Dermis microvascular lymphatic vessel endothelial cell (primary cell): ENCODE data around the gene KCNH5. TPM values are rescaled to one million over a fixed set of nuclear protein-coding genes. Genes with fewer than 3 reads are reported as not detected.

Experiments
- DNase-seq, 2 donors: peaks; one replicate each; pipeline versions ENCODE4 v3.0.0 to v3.0.0-alpha.2; 2010; ENCODE audit warnings: low read depth in 2 of 2
- total RNA-seq: library from RNA; depleted of rRNA; stranded (reverse); fragments of >200 nt; gene quantifications from 2 replicates; pipeline ENCODE4 v1.2.1, GENCODE V29; 2014

Gene KCNH5
- total RNA-seq, 1 donor from 2014 or later: not detected

- DNase-seq: no peak
Measured at GRCh38 chr14:62684376-62684775, 360.9 kb downstream of the KCNH5 start.

- DNase-seq: no peak
Measured at GRCh38 chr14:62682208-62682607, 363.1 kb downstream of the KCNH5 start.

GRCh38 chr14:62674563-62675237, 370.6 kb downstream of the KCNH5 start:
- DNase-seq: no peak

GRCh38 chr14:62673014-62673755, 372.1 kb downstream of the KCNH5 start:
- DNase-seq: no peak

GRCh38 chr14:62670526-62670925, 374.7 kb downstream of the KCNH5 start:
- DNase-seq: no peak

- peak in 1 of 2 donors; percentile 0 for DNase-seq
Measured at GRCh38 chr14:62667421-62667914, 377.8 kb downstream of the KCNH5 start.

- DNase-seq: no peak
Measured at GRCh38 chr14:62665286-62665685, 380.0 kb downstream of the KCNH5 start.

GRCh38 chr14:62663456-62663821, 381.8 kb downstream of the KCNH5 start:
- DNase-seq: no peak

- DNase-seq: no peak
Measured at GRCh38 chr14:62662811-62663455, 382.3 kb downstream of the KCNH5 start.

- no peak for DNase-seq
Measured at GRCh38 chr14:62661818-62662217, 383.4 kb downstream of the KCNH5 start.

- no peak for DNase-seq
Measured at GRCh38 chr14:62658631-62659030, 386.6 kb downstream of the KCNH5 start.

- DNase-seq: no peak
Measured at GRCh38 chr14:62657376-62657775, 387.9 kb downstream of the KCNH5 start.

GRCh38 chr14:62655166-62655565, 390.1 kb downstream of the KCNH5 start:
- DNase-seq: no peak

- no peak for DNase-seq
Measured at GRCh38 chr14:62654641-62655040, 390.6 kb downstream of the KCNH5 start.

Other genes starting within 250 kb of the KCNH5 start
- gene RHOJ, start 159.0 kb upstream of the KCNH5 start, total RNA-seq: 65.9 and 163 TPM in 2 replicates